SU-DHL-6 (cell line): Measurements from ENCODE around the gene PPY.

ENCODE experiments used
- CTCF ChIP-seq: fragments of 200-600 bp; sonication (generic); IDR thresholded peaks from one replicate; pipeline ENCODE4 v1.5.1; 2017; ENCODE audit warnings: antibody characterized with exemption, mild to moderate bottlenecking, low read length, moderate library complexity; ENCODE audit not compliant: insufficient read depth, poor library complexity, severe bottlenecking
- EZH2phosphoT487 ChIP-seq: fragments of 200-600 bp; sonication (generic), shearing (Covaris generic); conservative IDR thresholded peaks from 2 replicates; pipeline ENCODE4 v1.6.1; 2018; ENCODE audit warnings: mild to moderate bottlenecking, antibody characterized with exemption, low read length, moderate library complexity, mixed read lengths

- no peak for TF ChIP-seq CTCF
- TF ChIP-seq EZH2phosphoT487, result no peak
Measured at GRCh38 chr17:43975898-43976297, 33.6 kb upstream of the PPY start.
